HPDE6-E6E7 (cell line): ENCODE data around the gene FADD.
"Not testable (repeated sequence)": the region's sequence is repeated elsewhere in the genome, so short reads cannot be mapped to it uniquely, and the experiment has no call there.

Experiments used
- DNase-seq: peaks from one replicate; pipeline ENCODE4 v3.0.0; 2011; ENCODE audit warnings: missing footprints; ENCODE audit errors: extremely low spot score

Gene FADD

GRCh38 chr11:70204466-70204799, 1.3 kb downstream of the FADD start:
- no peak for DNase-seq

DNA sequence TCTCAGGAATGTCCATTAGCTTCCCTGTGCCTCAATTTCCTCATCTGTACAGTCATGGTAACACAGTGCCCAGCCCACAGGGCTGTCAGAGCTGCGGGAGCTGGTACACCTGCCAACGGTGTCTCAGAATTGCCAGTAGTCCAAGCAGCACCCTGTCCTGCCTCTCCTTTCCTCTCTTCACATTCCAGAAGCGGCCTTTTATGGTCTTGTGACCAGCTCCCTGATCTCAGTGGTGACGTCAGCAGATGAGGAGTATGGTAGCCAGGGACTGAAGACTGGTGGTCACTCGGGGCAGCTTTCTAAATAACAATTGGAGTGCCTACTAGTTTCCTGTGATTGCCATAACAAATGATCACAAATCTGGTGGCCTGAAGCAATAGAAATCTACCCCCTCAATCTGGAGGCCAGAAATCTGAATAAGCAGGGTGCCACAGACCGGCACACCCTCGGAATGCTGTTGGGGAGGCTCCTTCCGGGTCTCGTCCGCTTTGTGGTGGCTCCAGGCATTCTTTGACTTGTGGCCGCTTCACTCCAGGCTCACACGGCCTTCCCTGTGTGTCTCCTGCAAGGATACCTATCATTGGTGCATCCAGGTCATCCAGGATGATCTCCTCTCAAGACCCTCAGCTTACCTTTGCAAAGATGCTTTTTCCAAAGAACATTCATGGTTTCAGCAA, 2.1 kb downstream of the FADD start:
- no peak for DNase-seq

GRCh38 chr11:70205766-70206165, 2.7 kb downstream of the FADD start:
- no peak for DNase-seq

DNA sequence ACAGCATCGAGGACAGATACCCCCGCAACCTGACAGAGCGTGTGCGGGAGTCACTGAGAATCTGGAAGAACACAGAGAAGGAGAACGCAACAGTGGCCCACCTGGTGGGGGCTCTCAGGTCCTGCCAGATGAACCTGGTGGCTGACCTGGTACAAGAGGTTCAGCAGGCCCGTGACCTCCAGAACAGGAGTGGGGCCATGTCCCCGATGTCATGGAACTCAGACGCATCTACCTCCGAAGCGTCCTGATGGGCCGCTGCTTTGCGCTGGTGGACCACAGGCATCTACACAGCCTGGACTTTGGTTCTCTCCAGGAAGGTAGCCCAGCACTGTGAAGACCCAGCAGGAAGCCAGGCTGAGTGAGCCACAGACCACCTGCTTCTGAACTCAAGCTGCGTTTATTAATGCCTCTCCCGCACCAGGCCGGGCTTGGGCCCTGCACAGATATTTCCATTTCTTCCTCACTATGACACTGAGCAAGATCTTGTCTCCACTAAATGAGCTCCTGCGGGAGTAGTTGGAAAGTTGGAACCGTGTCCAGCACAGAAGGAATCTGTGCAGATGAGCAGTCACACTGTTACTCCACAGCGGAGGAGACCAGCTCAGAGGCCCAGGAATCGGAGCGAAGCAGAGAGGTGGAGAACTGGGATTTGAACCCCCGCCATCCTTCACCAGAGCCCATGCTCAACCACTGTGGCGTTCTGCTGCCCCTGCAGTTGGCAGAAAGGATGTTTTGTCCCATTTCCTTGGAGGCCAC, 3.3 kb downstream of the FADD start:
- DNase-seq = no peak

- no peak for DNase-seq
These were observed 3.9 kb downstream of the FADD start for GRCh38 chr11:70206982-70207376.

- DNase-seq = no peak
These were observed 4.5 kb downstream of the FADD start for GRCh38 chr11:70207531-70208131.

DNA sequence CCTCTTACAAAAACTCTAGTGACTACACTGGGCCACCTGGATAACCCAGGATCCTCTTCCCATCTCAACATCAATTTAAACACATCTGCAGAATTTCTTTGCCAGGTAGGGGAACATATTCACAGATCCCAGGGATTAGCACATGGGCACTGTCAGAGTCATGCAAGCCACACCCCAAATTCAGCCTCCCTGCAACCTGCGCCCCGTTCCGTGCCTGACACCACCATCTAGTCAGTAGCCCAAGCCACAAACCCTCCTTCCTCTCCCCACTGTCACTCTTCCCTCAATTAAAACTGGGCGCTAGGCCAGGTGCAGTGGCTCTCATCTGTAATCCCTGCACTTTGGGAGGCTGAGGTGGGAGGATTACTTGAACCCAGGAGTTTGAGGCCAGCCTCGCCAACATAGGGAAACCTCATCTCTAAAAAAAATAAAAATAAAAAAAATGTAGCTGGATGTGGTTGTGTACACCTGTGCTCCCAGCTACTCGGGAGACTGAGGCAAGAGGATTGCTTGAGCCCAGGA, 6.4 kb downstream of the FADD start:
- no peak for DNase-seq

DNA sequence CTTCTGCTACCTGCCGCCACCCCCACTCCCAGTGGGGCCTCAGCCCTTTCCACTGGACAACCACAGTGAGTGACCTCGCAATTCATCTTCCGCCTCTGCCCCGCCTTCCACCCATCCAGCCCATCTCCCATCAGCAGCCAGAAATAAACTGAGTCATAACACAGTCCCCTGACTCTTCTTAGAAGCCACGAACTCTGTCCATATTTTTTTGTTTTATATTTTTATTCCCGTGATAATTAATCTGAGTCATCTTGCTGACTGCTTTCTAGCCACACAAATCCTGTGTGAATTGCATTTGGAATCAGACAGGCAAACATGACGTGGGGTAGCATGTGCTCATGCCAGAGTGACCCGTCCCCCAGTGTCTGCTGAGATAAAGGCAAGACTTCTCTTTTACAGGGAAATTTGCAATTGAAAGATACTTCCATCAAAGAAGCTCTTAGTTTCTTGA, 7.0 kb downstream of the FADD start:
- DNase-seq = no peak

- no peak for DNase-seq
These were observed 7.4 kb downstream of the FADD start for GRCh38 chr11:70210530-70210929.

GRCh38 chr11:70212227-70212811, 9.2 kb downstream of the FADD start:
- no peak for DNase-seq

- not testable (repeated sequence) for DNase-seq
These were observed 14.3 kb downstream of the FADD start for GRCh38 chr11:70217388-70217787.

DNA sequence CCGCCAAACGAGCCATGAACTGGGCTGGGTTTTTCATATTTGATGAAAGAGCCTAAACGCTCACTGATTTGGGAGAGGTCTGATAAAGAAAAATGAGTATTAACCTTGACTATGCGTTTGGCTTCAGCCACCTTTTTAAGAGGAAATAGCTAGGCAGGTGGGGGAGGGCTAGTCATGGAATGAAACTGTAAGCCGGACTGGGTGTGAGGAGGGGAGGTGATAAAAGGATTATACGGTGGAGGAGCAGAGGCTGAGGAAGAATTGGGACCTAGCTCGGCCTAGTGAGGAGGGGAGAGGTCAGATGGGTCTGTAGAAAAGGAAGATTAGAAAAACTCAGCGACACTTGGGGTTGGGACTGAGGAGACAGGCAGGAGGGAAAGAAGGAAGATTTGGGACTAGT, 15.0 kb downstream of the FADD start:
- not testable (repeated sequence) for DNase-seq

GRCh38 chr11:70220136-70220535, 17.0 kb downstream of the FADD start:
- DNase-seq = no peak

GRCh38 chr11:70220920-70221319, 17.8 kb downstream of the FADD start:
- DNase-seq = no peak

DNA sequence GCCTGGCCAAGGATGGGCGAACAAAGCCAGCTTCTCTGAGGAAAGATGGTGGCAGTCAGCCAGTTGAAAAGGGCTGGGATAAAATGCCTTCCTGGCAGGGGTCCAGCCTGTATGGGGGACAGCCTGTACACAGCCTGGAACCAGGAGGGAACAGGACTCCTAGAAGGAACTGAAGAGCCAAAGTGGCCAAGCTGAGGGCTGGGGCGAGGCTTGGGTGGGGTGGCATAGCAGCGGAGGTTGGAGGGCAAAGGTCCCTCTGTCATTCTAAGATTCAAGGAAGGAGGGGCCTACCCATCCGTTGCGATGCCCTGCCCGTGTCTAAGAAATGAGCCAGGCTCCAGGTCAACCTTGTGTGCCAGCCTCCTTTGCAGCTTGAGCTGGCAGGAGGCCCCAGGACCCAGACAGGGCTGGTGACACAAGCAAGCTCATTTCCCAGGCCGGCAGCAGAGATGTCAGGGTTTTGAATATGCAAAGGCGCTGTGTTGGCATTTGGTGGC, 22.6 kb downstream of the FADD start:
- DNase-seq = no peak

DNA sequence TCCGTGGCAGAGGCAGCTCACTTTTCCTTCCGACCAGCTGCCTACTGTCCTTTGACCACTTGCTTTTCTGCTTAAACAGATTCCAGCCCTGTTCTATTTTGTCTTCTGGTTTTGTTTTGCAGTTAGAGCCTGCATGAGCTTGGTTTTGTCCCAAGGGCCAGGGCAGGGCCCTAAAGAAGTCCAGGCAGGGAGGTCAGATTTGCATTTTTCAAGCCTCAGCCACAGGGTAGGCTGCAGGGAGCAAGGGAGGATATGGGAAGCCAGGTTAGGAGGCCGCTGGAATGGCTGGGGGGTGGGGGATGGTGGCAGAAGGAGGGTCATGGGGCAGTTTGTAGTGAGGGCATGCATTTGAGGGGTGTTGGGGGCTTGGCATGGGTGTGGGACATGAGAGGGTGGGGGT, 23.1 kb downstream of the FADD start:
- no peak for DNase-seq

DNA sequence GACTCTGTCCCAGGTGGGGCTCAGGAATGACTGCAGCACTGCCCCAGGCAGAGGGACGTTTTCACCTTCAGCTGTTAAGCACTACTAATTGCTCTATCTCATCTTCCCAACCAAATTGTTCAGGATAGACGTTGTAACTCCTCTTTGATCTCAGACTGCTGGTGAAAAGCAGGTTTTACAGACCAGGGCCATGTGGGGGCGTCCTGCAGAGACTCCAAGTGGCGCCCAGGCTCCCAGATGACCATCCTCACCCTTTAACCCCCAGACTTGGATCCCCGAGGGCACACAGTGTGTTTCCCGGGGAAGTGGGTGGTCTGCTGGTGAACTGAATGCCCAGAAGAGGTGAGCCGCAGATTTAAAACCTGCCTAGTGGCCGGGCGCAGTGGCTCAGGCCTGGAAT, 23.9 kb downstream of the FADD start:
- DNase-seq = no peak

DNA sequence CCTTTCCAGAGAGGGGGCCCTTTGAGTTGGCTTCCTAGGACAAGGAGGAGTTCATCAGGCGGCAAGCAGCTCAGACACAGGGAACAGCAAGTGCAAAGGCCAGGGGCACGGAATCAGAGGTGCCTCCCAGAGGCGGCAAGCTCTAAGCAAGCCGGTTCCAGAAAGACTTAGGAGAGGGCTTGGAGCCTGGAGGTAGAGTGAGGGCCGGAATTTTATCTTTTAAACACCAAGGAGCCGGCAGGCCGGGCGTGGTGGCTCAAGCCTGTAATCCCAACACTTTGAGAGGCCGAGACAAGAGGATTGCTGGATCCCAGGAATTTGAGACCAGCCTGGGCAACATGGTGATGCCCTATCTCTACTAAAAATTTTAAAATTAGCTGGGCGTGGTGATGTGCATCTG, 26.6 kb downstream of the FADD start:
- DNase-seq = no peak

DNA sequence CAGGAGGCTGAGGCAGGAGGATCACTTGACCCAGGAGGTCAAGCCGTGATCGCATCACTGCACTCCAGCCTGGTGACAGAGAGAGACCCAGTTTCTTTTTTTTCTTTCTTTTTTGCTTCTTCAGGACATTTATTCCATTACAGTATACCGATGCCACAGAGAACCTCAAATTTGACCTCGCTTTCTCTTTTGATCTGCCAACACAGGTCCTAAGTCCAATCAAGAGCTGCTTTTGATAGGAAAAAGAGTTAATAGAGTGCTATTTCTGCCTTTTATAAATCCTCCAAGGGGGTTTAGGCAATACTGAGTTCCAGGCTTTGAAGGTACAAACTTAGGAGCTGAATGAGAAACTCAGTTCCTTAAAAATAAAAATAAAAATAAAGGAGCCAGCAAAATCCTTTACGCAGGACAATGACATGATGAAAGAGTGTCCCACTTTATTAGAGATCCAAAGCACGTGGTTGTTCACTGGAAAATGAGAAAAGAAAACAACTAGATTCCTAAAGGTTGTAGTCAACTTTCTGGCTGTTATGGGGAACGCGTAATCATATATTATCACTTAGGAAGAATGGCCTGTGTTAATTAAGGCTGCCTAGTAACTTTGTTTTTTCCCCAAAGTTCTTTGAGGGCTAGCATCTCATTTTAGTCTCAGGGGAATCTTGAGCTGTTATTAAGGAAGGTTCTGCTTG, 27.2 kb downstream of the FADD start:
- DNase-seq = no peak

- DNase-seq = no peak
These were observed 28.0 kb downstream of the FADD start for GRCh38 chr11:70230840-70231710.

- no peak for DNase-seq
These were observed 29.9 kb downstream of the FADD start for GRCh38 chr11:70233034-70233433.
